Measurements from ENCODE around the gene TGM4. TPM values are rescaled to one million over a fixed set of nuclear protein-coding genes. Genes with fewer than 3 reads are reported as not detected.

The TGM4 gene
- total RNA-seq, 4 donors from 2014 or later, result not detected

- in situ Hi-C loops (cut with MboI; ENCODE audit: low sequenced_read_pairs in 4 of 4), result no loop called here
- H3K4me1 ChIP-seq, result no peaks in the 10 kb centered on the region
- no peak for TF ChIP-seq POLR2A (IDR thresholded peaks at IDR 0.05)
- TF ChIP-seq CTCF (IDR thresholded peaks at IDR 0.05 in 4 of 5, conservative IDR thresholded peaks at IDR 0.05 in 1 of 5), result no peak
- H3K36me3 ChIP-seq, result peaks cover 0 to 73% of the 10 kb centered on the region in 2 donors
- no peak for DNase-seq
- no peaks in the 10 kb centered on the region for H3K9me3 ChIP-seq
- H3K27me3 ChIP-seq, result no peaks in the 10 kb centered on the region
- ATAC-seq, result no peak
- no peak overlapping the region for H3K4me3 ChIP-seq
- intact Hi-C loops (cut with DNase I; ENCODE audit: low total_unique reads), result no loop called here
- H3K27ac ChIP-seq, result no peak overlapping the region
Observed at GRCh38 chr3:44926172-44926571, 51.8 kb downstream of the TGM4 start.

GRCh38 chr3:44926921-44927320 is 52.5 kb downstream of the TGM4 start:
- in situ Hi-C loops (cut with MboI; ENCODE audit: low sequenced_read_pairs in 4 of 4), result no loop called here
- no peak for ATAC-seq

GRCh38 chr3:44927371-44927770 is 53.0 kb downstream of the TGM4 start:
- TF ChIP-seq POLR2A (IDR thresholded peaks at IDR 0.05), result no peak
- no peaks in the 10 kb centered on the region for H3K27me3 ChIP-seq
- H3K4me1 ChIP-seq, result no peaks in the 10 kb centered on the region
- in situ Hi-C loops (cut with MboI; ENCODE audit: low sequenced_read_pairs in 4 of 4), result no loop called here
- ATAC-seq (no peak), DNase-seq (no peak)
- intact Hi-C loops (cut with DNase I; ENCODE audit: low total_unique reads), result no loop called here
- no peaks in the 10 kb centered on the region for H3K9me3 ChIP-seq
- peaks cover 0 to 73% of the 10 kb centered on the region in 2 donors for H3K36me3 ChIP-seq
- no peak overlapping the region for H3K4me3 ChIP-seq
- no peak overlapping the region for H3K27ac ChIP-seq

More at GRCh38 chr3:44926921-44927320, 52.5 kb downstream of the TGM4 start:
- peaks cover 0 to 73% of the 10 kb centered on the region in 2 donors for H3K36me3 ChIP-seq
- DNase-seq, result no peak
- no peak overlapping the region for H3K4me3 ChIP-seq
- H3K9me3 ChIP-seq, result no peaks in the 10 kb centered on the region
- TF ChIP-seq CTCF (IDR thresholded peaks at IDR 0.05 in 4 of 5, conservative IDR thresholded peaks at IDR 0.05 in 1 of 5), result no peak
- H3K4me1 ChIP-seq, result no peaks in the 10 kb centered on the region
- H3K27me3 ChIP-seq, result no peaks in the 10 kb centered on the region
- no peak overlapping the region for H3K27ac ChIP-seq
- intact Hi-C loops (cut with DNase I; ENCODE audit: low total_unique reads), result no loop called here

- in situ Hi-C loops (cut with MboI; ENCODE audit: low sequenced_read_pairs in 4 of 4) (no loop called here), intact Hi-C loops (cut with DNase I; ENCODE audit: low total_unique reads) (no loop called here)
- ATAC-seq (no peak), DNase-seq (no peak)
- peaks cover 0 to 72% of the 10 kb centered on the region in 2 donors for H3K36me3 ChIP-seq
- H3K4me3 ChIP-seq, result no peak overlapping the region
- no peak for TF ChIP-seq POLR2A (IDR thresholded peaks at IDR 0.05)
- no peak for TF ChIP-seq CTCF (IDR thresholded peaks at IDR 0.05 in 4 of 5, conservative IDR thresholded peaks at IDR 0.05 in 1 of 5)
- no peaks in the 10 kb centered on the region for H3K9me3 ChIP-seq
- no peaks in the 10 kb centered on the region for H3K27me3 ChIP-seq
- H3K4me1 ChIP-seq, result no peaks in the 10 kb centered on the region
- H3K27ac ChIP-seq, result no peak overlapping the region
Observed at GRCh38 chr3:44929782-44930181, 55.4 kb downstream of the TGM4 start.

- TF ChIP-seq CTCF (IDR thresholded peaks at IDR 0.05 in 4 of 5, conservative IDR thresholded peaks at IDR 0.05 in 1 of 5) (no peak), POLR2A (IDR thresholded peaks at IDR 0.05) (no peak)
- ATAC-seq (no peak), DNase-seq (no peak)
- in situ Hi-C loops (cut with MboI; ENCODE audit: low sequenced_read_pairs in 4 of 4), result no loop called here
- H3K4me3 ChIP-seq, result no peak overlapping the region
- no peaks in the 10 kb centered on the region for H3K9me3 ChIP-seq
- H3K36me3 ChIP-seq, result peaks cover 0 to 61% of the 10 kb centered on the region in 2 donors
- no peaks in the 10 kb centered on the region for H3K27me3 ChIP-seq
- intact Hi-C loops (cut with DNase I; ENCODE audit: low total_unique reads), result no loop called here
- no peaks in the 10 kb centered on the region for H3K4me1 ChIP-seq
- H3K27ac ChIP-seq, result no peak overlapping the region
Observed at GRCh38 chr3:44930911-44931310, 56.5 kb downstream of the TGM4 start.

All from gastrocnemius medialis (tissue), 4 donors.